ENCODE results near the gene INTS4. TPM values are rescaled to one million over a fixed set of nuclear protein-coding genes. Genes with fewer than 3 reads are reported as not detected.
"Not testable (repeated sequence)": the region's sequence is repeated elsewhere in the genome, so short reads cannot be mapped to it uniquely, and the experiment has no call there.

INTS4 gene
- total RNA-seq (34.6 TPM), polyA plus RNA-seq (ENCODE audit: insufficient read depth, low read depth, low replicate concordance) (16.7 TPM)
- long read RNA-seq, donor 1, partial matches to known transcripts = 0 of 4 reads
- long read RNA-seq, donor 1, other reads (novel, unspliced or antisense) = 0 of 4 reads
- long read RNA-seq, donor 2, partial matches to known transcripts = 0 of 2 reads
- long read RNA-seq, donor 2, other reads (novel, unspliced or antisense) = 0 of 2 reads
- long read RNA-seq, donor 3, partial matches to known transcripts = 0 of 5 reads
- long read RNA-seq, donor 3, other reads (novel, unspliced or antisense) = 0 of 5 reads
- long read RNA-seq, donor 4 = 0 reads
- long read RNA-seq, donor 5 = 0 reads
- long read RNA-seq, donor 6, partial matches to known transcripts = 0 of 2 reads
- long read RNA-seq, donor 6, other reads (novel, unspliced or antisense) = 0 of 2 reads
- long read RNA-seq, donor 7, partial matches to known transcripts = 5 of 11 reads
- long read RNA-seq, donor 7, other reads (novel, unspliced or antisense) = 2 of 11 reads
- long read RNA-seq, donor 8, partial matches to known transcripts = 0 of 2 reads
- long read RNA-seq, donor 8, other reads (novel, unspliced or antisense) = 0 of 2 reads
- long read RNA-seq, donor 9, partial matches to known transcripts = 0 of 1 reads
- long read RNA-seq, donor 9, other reads (novel, unspliced or antisense) = 0 of 1 reads
- long read RNA-seq, donor 10, partial matches to known transcripts = 0 of 1 reads
- long read RNA-seq, donor 10, other reads (novel, unspliced or antisense) = 0 of 1 reads

GRCh38 chr11:77994434-77995362 is at the start of gene INTS4:
Gene INTS4 (minus strand): TSS chr11:77994668. CDS start chr11:77994643, 25 bp downstream.
- Histone ChIP-seq H3K4me3 (ENCODE audit: low read length in 3 of 3) (peak within 1 kb of the TSS; percentile 85 to 97 (median 92)), H3K36me3 (ENCODE audit: control insufficient read depth in 2 of 3, insufficient read depth in 3 of 3, low read length in 3 of 3) (peaks cover 0 to 7% (median 5%) of the 10 kb centered on the region in 3 donors), H3K27me3 (ENCODE audit: control insufficient read depth, insufficient read depth, low read length) (no peaks in the 10 kb centered on the region), H3K9me3 (ENCODE audit: control insufficient read depth in 2 of 3, insufficient read depth in 1 of 3, low read length in 3 of 3) (no peaks in the 10 kb centered on the region), H3K27ac (ENCODE audit: low read depth in 2 of 2, low read length in 2 of 2) (peak within 1 kb of the TSS; percentile 88), H3K9ac (ENCODE audit: low read length in 3 of 3) (peak within 1 kb of the TSS; percentile 63 to 77 (median 76)), H3K4me1 (ENCODE audit: control insufficient read depth in 2 of 3, insufficient read depth in 2 of 3, low read depth in 1 of 3, low read length in 3 of 3) (peaks cover 6 to 11% (median 7%) of the 10 kb centered on the region in 3 donors)
- peak; percentile 100 for DNase-seq
- TF ChIP-seq CTCF (IDR thresholded peaks at IDR 0.05; ENCODE audit: borderline replicate concordance, extremely low read depth, insufficient read depth) = no peak
- intact Hi-C loops (cut with DNase I) = no loop called here
- FAIRE-seq = peak; percentile 62

- TF ChIP-seq CTCF (IDR thresholded peaks at IDR 0.05; ENCODE audit: borderline replicate concordance, extremely low read depth, insufficient read depth) = no peak
- FAIRE-seq = no peak
Observed at GRCh38 chr11:78041843-78042440, 47.5 kb upstream of the INTS4 start.

GRCh38 chr11:78041380-78041719 is 46.9 kb upstream of the INTS4 start:
- H3K27me3 ChIP-seq (ENCODE audit: control insufficient read depth, insufficient read depth, low read length); H3K9me3 ChIP-seq (ENCODE audit: control insufficient read depth in 2 of 3, insufficient read depth in 1 of 3, low read length in 3 of 3); H3K9ac ChIP-seq (ENCODE audit: low read length in 3 of 3); DNase-seq; H3K36me3 ChIP-seq (ENCODE audit: control insufficient read depth in 2 of 3, insufficient read depth in 3 of 3, low read length in 3 of 3); intact Hi-C loops (cut with DNase I); H3K4me3 ChIP-seq (ENCODE audit: low read length in 3 of 3); FAIRE-seq; H3K27ac ChIP-seq (ENCODE audit: low read depth in 2 of 2, low read length in 2 of 2): not testable (repeated sequence)
- H3K4me1 ChIP-seq (ENCODE audit: control insufficient read depth in 2 of 3, insufficient read depth in 2 of 3, low read depth in 1 of 3, low read length in 3 of 3) = peaks cover 6 to 15% (median 13%) of the 10 kb centered on the region in 3 donors

More at GRCh38 chr11:78041843-78042440, 47.5 kb upstream of the INTS4 start:
- Histone ChIP-seq H3K9ac (ENCODE audit: low read length in 3 of 3) (no peak overlapping the region), H3K4me3 (ENCODE audit: low read length in 3 of 3) (no peak overlapping the region), H3K36me3 (ENCODE audit: control insufficient read depth in 2 of 3, insufficient read depth in 3 of 3, low read length in 3 of 3) (no peaks in the 10 kb centered on the region), H3K27me3 (ENCODE audit: control insufficient read depth, insufficient read depth, low read length) (no peaks in the 10 kb centered on the region), H3K4me1 (ENCODE audit: control insufficient read depth in 2 of 3, insufficient read depth in 2 of 3, low read depth in 1 of 3, low read length in 3 of 3) (peaks cover 6 to 16% (median 13%) of the 10 kb centered on the region in 3 donors), H3K9me3 (ENCODE audit: control insufficient read depth in 2 of 3, insufficient read depth in 1 of 3, low read length in 3 of 3) (no peaks in the 10 kb centered on the region), H3K27ac (ENCODE audit: low read depth in 2 of 2, low read length in 2 of 2) (no peak overlapping the region)
- no peak for DNase-seq
- intact Hi-C loops (cut with DNase I) = no loop called here

All from kidney (tissue), 22 donors.